HepG2 (cell line): ENCODE measurements around the gene IQCE. TPM values are rescaled to one million over a fixed set of nuclear protein-coding genes. Genes with fewer than 3 reads are reported as not detected.

Experiments used
- ATF1 ChIP-seq: IDR thresholded peaks from 2 replicates; pipeline ENCODE4 v1.6.1; 2016; ENCODE audit warnings: mild to moderate bottlenecking, control low read depth
- DPF2 ChIP-seq: sonication (generic); formaldehyde crosslinking; IDR thresholded peaks from 2 replicates; pipeline ENCODE4 v1.4.0; 2020; ENCODE audit warnings: mild to moderate bottlenecking, low read depth, missing genetic modification reagents, borderline replicate concordance
- FOXC1 ChIP-seq: sonication (generic); formaldehyde crosslinking; IDR thresholded peaks from 2 replicates; pipeline ENCODE4 v1.8.0; 2022; ENCODE audit warnings: mild to moderate bottlenecking, missing genetic modification reagents, borderline replicate concordance
- FOXK1 ChIP-seq: sonication (generic); formaldehyde crosslinking; IDR thresholded peaks from 2 replicates; pipeline ENCODE4 v1.4.0; 2020; ENCODE audit warnings: low read depth, missing genetic modification reagents, borderline replicate concordance
- FOXO1 ChIP-seq: sonication (generic); formaldehyde crosslinking; IDR thresholded peaks from 2 replicates; pipeline ENCODE4 v1.4.0; 2020; ENCODE audit warnings: missing genetic modification reagents
- GABPB1 ChIP-seq: IDR thresholded peaks from 2 replicates; pipeline ENCODE4 v1.6.1; 2016; ENCODE audit warnings: mild to moderate bottlenecking, missing genetic modification reagents, moderate library complexity, missing compliant biosample characterization
- HOXA5 ChIP-seq: sonication (generic); formaldehyde crosslinking; IDR thresholded peaks from 2 replicates; pipeline ENCODE4 v1.4.0; 2020; ENCODE audit warnings: missing genetic modification reagents
- LCORL ChIP-seq, 2 experiments: fragments of 450-650 bp in 1 of 2; sonication (generic) in 1 of 2; formaldehyde crosslinking in 1 of 2; IDR thresholded peaks; 2 replicates each; pipeline versions ENCODE4 v1.5.0 to v1.6.1; 2017 to 2020; ENCODE audit warnings: antibody characterized with exemption in 1 of 2, missing genetic modification reagents in 1 of 2
- MEIS2 ChIP-seq: sonication (generic); formaldehyde crosslinking; IDR thresholded peaks from 2 replicates; pipeline ENCODE4 v1.9.0; 2021; ENCODE audit warnings: mild to moderate bottlenecking, missing genetic modification reagents
- PHF20 ChIP-seq: sonication (generic); formaldehyde crosslinking; IDR thresholded peaks from 2 replicates; pipeline ENCODE4 v1.5.0; 2020; ENCODE audit warnings: mild to moderate bottlenecking, missing genetic modification reagents
- SP4 ChIP-seq: sonication (generic); formaldehyde crosslinking; IDR thresholded peaks from 2 replicates; pipeline ENCODE4 v1.8.1; 2023; ENCODE audit warnings: mild to moderate bottlenecking, missing genetic modification reagents
- SRSF9 ChIP-seq: fragments of 200-400 bp; formaldehyde crosslinking; IDR thresholded peaks from 2 replicates; pipeline ENCODE4 v1.6.1; 2018; ENCODE audit warnings: borderline replicate concordance, mild to moderate bottlenecking, low read depth, low read length; ENCODE audit not compliant: insufficient read depth, poor library complexity, severe bottlenecking
- TAF1 ChIP-seq: sonication (generic); formaldehyde crosslinking; IDR thresholded peaks from 2 replicates; pipeline ENCODE4 v1.4.0; 2020; ENCODE audit warnings: missing genetic modification reagents
- ZBTB3 ChIP-seq: sonication (generic); formaldehyde crosslinking; IDR thresholded peaks from 2 replicates; pipeline ENCODE4 v1.4.0; 2020; ENCODE audit warnings: low read depth, mild to moderate bottlenecking, moderate library complexity, missing genetic modification reagents, borderline replicate concordance
- ZBTB7B ChIP-seq: sonication (generic); formaldehyde crosslinking; IDR thresholded peaks from 2 replicates; pipeline ENCODE4 v1.4.0; 2020; ENCODE audit warnings: missing genetic modification reagents
- ZFY ChIP-seq: sonication (generic); formaldehyde crosslinking; IDR thresholded peaks from 2 replicates; pipeline ENCODE4 v1.4.0; 2020; ENCODE audit warnings: missing genetic modification reagents
- ZNF160 ChIP-seq: sonication (generic); formaldehyde crosslinking; IDR thresholded peaks from 2 replicates; pipeline ENCODE4 v1.8.0; 2022; ENCODE audit warnings: mild to moderate bottlenecking, inconsistent platforms, missing genetic modification reagents
- ZNF264 ChIP-seq: sonication (generic); formaldehyde crosslinking; IDR thresholded peaks from 2 replicates; pipeline ENCODE4 v1.4.0; 2020; ENCODE audit warnings: missing genetic modification reagents
- polyA plus RNA-seq, 8 experiments: library from polyadenylated mRNA; depleted of rRNA in 3 of 8; stranded (reverse) in 7 of 8; unstranded in 1 of 8; fragments of >200 nt; fragmentation: Illumina TruSeq in 4 of 8; extraction: Trizol in 4 of 8; gene quantifications; 2 replicates each; pipeline versions ENCODE4 v1.2.1 to v1.2.3, GENCODE V29; 2011 to 2016; ENCODE audit warnings: low read depth in 4 of 8, missing spikeins in 1 of 8, mixed read lengths in 1 of 8; ENCODE audit not compliant: insufficient read depth in 1 of 8
- total RNA-seq, 5 experiments: library from RNA; depleted of rRNA; stranded (reverse); fragments of >200 nt; fragmentation: Illumina TruSeq; extraction: Trizol; gene quantifications; 2 replicates each; pipeline ENCODE4 v1.2.3, GENCODE V29; 2016; ENCODE audit warnings: low read depth in 1 of 5
- TF ChIP-seq, protein P1 (sequence below): sonication (generic); formaldehyde crosslinking; IDR thresholded peaks from 2 replicates; pipeline ENCODE4 v1.5.1; 2020; ENCODE audit warnings: missing genetic modification reagents, mild to moderate bottlenecking, borderline replicate concordance
- TF ChIP-seq, protein P2 (sequence below): sonication (generic); formaldehyde crosslinking; IDR thresholded peaks from 2 replicates; pipeline ENCODE4 v1.4.0; 2020; ENCODE audit warnings: missing genetic modification reagents

The IQCE gene
- total and polyA plus RNA-seq, 2 of the 13 experiments (the other 11 are each of a cell fraction or from before 2014, with no cell fraction given), result 1.5 to 2.5 TPM

DNA sequence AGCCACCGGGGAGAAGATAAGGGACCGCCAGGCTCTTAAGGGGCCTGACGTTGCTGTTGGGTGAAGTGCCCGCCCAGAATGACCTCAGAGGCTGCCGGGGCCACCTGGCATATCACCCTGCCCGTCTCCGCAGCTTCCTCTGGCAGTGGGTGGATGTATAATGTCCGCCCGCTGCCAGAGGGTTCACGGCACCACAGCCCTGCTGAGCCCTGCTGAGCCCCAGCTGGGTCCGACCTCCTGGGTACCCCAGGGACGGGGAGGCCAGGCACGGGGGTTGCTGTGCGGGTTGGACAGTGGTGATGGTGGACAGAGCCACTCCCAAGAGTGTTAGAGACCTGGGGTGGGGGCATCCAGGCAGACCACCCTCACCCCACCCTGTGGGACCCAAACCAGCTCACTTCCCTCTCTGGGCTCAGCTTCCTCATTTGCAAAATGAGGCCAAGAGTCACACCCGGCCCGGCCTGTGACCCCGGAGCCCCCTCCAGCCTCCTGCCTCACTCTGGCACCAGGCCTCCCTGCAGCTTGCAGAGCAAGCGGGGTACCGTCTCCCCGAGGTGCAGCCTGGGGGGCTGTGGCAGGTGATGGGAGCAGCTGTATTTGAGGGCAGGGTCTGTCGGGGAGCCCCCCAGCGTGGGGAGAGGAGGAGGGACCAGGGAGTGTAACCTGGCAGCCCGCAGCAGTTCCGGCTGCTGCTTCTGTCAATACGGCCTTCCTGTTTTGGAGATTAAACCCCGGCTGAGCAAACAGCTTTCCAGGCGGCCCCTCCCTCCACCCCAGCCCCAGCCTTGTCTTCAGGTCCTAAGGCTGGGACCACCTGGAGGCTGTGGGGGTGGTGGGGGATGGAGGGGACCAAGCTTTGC lies 47.6 kb upstream of the IQCE start (continued):
- TF ChIP-seq, protein P1, sequence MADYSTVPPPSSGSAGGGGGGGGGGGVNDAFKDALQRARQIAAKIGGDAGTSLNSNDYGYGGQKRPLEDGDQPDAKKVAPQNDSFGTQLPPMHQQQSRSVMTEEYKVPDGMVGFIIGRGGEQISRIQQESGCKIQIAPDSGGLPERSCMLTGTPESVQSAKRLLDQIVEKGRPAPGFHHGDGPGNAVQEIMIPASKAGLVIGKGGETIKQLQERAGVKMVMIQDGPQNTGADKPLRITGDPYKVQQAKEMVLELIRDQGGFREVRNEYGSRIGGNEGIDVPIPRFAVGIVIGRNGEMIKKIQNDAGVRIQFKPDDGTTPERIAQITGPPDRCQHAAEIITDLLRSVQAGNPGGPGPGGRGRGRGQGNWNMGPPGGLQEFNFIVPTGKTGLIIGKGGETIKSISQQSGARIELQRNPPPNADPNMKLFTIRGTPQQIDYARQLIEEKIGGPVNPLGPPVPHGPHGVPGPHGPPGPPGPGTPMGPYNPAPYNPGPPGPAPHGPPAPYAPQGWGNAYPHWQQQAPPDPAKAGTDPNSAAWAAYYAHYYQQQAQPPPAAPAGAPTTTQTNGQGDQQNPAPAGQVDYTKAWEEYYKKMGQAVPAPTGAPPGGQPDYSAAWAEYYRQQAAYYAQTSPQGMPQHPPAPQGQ (CRISPR knock-in tag), result peak; percentile 64; the same call in 1 of the 2 replicates
- TF ChIP-seq ZBTB3 (CRISPR knock-in tag) (no peak), FOXC1 (CRISPR knock-in tag) (0 out of 2 replicates have a peak, but pooled peaks have one; percentile 39), SRSF9 (no peak), ZFY (CRISPR knock-in tag) (peak; percentile 35; the same call in 1 of the 2 replicates), MEIS2 (CRISPR knock-in tag) (peak; percentile 26; the same call in 1 of the 2 replicates), ZBTB7B (CRISPR knock-in tag) (peak; percentile 93), FOXO1 (CRISPR knock-in tag) (peak; percentile 90), DPF2 (CRISPR knock-in tag) (peak; percentile 31; the same call in 1 of the 2 replicates), TAF1 (CRISPR knock-in tag) (no peak), ATF1 (CRISPR knock-in tag) (no peak), ZNF160 (CRISPR knock-in tag) (no peak), SP4 (CRISPR knock-in tag) (peak; percentile 71; the same call in 1 of the 2 replicates), HOXA5 (CRISPR knock-in tag) (no peak), LCORL (IDR thresholded peaks at IDR 0.05) (no peak), LCORL (CRISPR knock-in tag; IDR thresholded peaks at IDR 0.05) (peak; percentile 96), ZNF264 (CRISPR knock-in tag) (no peak), GABPB1 (peak; percentile 73), PHF20 (CRISPR knock-in tag) (no peak), FOXK1 (0 out of 2 replicates have a peak, but pooled peaks have one; percentile 26)
- TF ChIP-seq, protein P2, sequence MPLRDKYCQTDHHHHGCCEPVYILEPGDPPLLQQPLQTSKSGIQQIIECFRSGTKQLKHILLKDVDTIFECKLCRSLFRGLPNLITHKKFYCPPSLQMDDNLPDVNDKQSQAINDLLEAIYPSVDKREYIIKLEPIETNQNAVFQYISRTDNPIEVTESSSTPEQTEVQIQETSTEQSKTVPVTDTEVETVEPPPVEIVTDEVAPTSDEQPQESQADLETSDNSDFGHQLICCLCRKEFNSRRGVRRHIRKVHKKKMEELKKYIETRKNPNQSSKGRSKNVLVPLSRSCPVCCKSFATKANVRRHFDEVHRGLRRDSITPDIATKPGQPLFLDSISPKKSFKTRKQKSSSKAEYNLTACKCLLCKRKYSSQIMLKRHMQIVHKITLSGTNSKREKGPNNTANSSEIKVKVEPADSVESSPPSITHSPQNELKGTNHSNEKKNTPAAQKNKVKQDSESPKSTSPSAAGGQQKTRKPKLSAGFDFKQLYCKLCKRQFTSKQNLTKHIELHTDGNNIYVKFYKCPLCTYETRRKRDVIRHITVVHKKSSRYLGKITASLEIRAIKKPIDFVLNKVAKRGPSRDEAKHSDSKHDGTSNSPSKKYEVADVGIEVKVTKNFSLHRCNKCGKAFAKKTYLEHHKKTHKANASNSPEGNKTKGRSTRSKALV (CRISPR knock-in tag), result 0 out of 2 replicates have a peak, but pooled peaks have one; percentile 34
